ENCODE measurements around the gene ARRB1. TPM values are rescaled to one million over a fixed set of nuclear protein-coding genes. Genes with fewer than 3 reads are reported as not detected.

Gene ARRB1
- total and polyA plus RNA-seq, 9 of the 15 experiments (the other 6 are each of a cell fraction or from before 2014, with no cell fraction given), result 6.6 to 45.4 (median 28.5) TPM

DNA sequence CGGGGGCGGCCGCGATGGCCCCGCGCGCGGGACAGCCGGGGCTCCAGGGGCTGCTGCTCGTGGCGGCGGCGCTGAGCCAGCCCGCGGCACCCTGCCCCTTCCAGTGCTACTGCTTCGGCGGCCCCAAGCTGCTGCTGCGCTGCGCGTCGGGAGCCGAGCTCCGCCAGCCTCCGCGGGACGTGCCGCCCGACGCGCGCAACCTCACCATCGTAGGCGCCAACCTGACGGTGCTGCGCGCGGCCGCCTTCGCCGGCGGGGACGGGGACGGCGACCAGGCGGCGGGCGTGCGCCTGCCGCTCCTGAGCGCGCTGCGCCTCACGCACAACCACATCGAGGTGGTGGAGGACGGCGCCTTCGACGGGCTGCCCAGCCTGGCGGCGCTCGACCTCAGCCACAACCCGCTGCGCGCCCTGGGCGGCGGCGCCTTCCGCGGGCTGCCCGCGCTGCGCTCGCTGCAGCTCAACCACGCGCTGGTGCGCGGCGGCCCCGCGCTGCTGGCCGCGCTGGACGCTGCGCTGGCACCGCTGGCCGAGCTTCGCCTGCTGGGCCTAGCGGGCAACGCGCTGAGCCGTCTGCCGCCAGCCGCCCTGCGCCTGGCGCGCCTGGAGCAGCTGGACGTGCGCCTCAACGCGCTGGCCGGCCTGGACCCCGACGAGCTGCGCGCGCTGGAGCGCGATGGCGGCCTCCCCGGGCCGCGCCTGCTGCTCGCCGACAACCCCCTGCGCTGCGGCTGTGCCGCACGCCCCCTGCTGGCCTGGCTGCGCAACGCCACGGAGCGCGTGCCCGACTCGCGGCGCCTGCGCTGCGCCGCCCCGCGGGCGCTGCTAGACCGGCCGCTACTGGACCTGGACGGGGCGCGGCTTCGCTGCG, 110.2 kb downstream of the ARRB1 start (continued):
- TF ChIP-seq, protein P1, sequence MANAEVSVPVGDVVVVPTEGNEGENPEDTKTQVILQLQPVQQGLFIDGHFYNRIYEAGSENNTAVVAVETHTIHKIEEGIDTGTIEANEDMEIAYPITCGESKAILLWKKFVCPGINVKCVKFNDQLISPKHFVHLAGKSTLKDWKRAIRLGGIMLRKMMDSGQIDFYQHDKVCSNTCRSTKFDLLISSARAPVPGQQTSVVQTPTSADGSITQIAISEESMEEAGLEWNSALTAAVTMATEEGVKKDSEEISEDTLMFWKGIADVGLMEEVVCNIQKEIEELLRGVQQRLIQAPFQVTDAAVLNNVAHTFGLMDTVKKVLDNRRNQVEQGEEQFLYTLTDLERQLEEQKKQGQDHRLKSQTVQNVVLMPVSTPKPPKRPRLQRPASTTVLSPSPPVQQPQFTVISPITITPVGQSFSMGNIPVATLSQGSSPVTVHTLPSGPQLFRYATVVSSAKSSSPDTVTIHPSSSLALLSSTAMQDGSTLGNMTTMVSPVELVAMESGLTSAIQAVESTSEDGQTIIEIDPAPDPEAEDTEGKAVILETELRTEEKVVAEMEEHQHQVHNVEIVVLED (CRISPR knock-in tag; IDR thresholded peaks at IDR 0.05), result peak; percentile 72
- TF ChIP-seq, protein P2, sequence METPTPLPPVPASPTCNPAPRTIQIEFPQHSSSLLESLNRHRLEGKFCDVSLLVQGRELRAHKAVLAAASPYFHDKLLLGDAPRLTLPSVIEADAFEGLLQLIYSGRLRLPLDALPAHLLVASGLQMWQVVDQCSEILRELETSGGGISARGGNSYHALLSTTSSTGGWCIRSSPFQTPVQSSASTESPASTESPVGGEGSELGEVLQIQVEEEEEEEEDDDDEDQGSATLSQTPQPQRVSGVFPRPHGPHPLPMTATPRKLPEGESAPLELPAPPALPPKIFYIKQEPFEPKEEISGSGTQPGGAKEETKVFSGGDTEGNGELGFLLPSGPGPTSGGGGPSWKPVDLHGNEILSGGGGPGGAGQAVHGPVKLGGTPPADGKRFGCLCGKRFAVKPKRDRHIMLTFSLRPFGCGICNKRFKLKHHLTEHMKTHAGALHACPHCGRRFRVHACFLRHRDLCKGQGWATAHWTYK (CRISPR knock-in tag; IDR thresholded peaks at IDR 0.05), result peak; percentile 82
- TF ChIP-seq, protein P3, sequence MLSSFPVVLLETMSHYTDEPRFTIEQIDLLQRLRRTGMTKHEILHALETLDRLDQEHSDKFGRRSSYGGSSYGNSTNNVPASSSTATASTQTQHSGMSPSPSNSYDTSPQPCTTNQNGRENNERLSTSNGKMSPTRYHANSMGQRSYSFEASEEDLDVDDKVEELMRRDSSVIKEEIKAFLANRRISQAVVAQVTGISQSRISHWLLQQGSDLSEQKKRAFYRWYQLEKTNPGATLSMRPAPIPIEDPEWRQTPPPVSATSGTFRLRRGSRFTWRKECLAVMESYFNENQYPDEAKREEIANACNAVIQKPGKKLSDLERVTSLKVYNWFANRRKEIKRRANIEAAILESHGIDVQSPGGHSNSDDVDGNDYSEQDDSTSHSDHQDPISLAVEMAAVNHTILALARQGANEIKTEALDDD (IDR thresholded peaks at IDR 0.05), result no peak
- TF ChIP-seq THRAP3 (IDR thresholded peaks at IDR 0.05; ENCODE audit: borderline replicate concordance) (no peak), SRSF1 (IDR thresholded peaks at IDR 0.05; ENCODE audit: low read depth, low read length) (no peak), BHLHE40 (IDR thresholded peaks at IDR 0.05; ENCODE audit: low read length) (peak; percentile 71), TBL1XR1 (IDR thresholded peaks at IDR 0.05; ENCODE audit: low read length in 2 of 2) (no peak), NRF1 (conservative IDR thresholded peaks at IDR 0.05 in 1 of 2, IDR thresholded peaks at IDR 0.05 in 1 of 2) (peak in 1 of 2 experiments; percentile 90; a peak in 1 of 4 replicates)
